SJSA1 (cell line): ENCODE results near the gene WDR17. TPM values are rescaled to one million over a fixed set of nuclear protein-coding genes. Genes with fewer than 3 reads are reported as not detected.
"Not testable (repeated sequence)": the region's sequence is repeated elsewhere in the genome, so short reads cannot be mapped to it uniquely, and the experiment has no call there.

ENCODE experiments used
- DNase-seq, 2 experiments: peaks; one replicate each; pipeline ENCODE4 v3.0.0-alpha.2; 2015 to 2020; ENCODE audit warnings: low spot score in 2 of 2, low read depth in 1 of 2
- H3K27ac ChIP-seq: fragments of 250-450 bp; sonication (Bioruptor Pico); 2 replicates; pipeline ENCODE4 v1.5.1; 2020; ENCODE audit warnings: mild to moderate bottlenecking, moderate library complexity
- H3K27me3 ChIP-seq: fragments of 250-450 bp; sonication (Bioruptor Pico); replicated peaks from 2 replicates; pipeline ENCODE4 v1.5.1; 2020; ENCODE audit warnings: mild to moderate bottlenecking, moderate library complexity
- H3K36me3 ChIP-seq: fragments of 250-450 bp; sonication (Bioruptor Pico); 2 replicates; pipeline ENCODE4 v1.5.1; 2020; ENCODE audit warnings: mild to moderate bottlenecking
- H3K4me1 ChIP-seq: fragments of 250-450 bp; sonication (Bioruptor Pico); replicated peaks from 2 replicates; pipeline ENCODE4 v1.6.1; 2021; ENCODE audit warnings: mild to moderate bottlenecking
- H3K4me3 ChIP-seq: fragments of 250-450 bp; sonication (Bioruptor Pico); 2 replicates; pipeline ENCODE4 v1.5.1; 2020; ENCODE audit warnings: mild to moderate bottlenecking
- H3K9me3 ChIP-seq: fragments of 250-450 bp; sonication (Bioruptor Pico); replicated peaks from 2 replicates; pipeline ENCODE4 v1.5.1; 2020; ENCODE audit warnings: mild to moderate bottlenecking
- total RNA-seq: library from RNA; depleted of rRNA; stranded (reverse); fragments of >200 nt; shearing (Covaris generic); gene quantifications from 2 replicates; pipeline ENCODE4 v1.2.3, GENCODE V29; 2014

WDR17 gene
- total RNA-seq, 1 experiment from 2014 or later = 0.58 TPM

- Histone ChIP-seq H3K27me3 (no peaks in the 10 kb centered on the region), H3K9me3 (no peaks in the 10 kb centered on the region), H3K4me3 (no peak overlapping the region), H3K4me1 (peaks cover 15% of the 10 kb centered on the region), H3K27ac (no peak overlapping the region), H3K36me3 (no peaks in the 10 kb centered on the region)
- DNase-seq = no peak
These were observed 123.0 kb downstream of the WDR17 start for GRCh38 chr4:176188654-176189053.

- Histone ChIP-seq H3K4me1 (peaks cover 26% of the 10 kb centered on the region), H3K27me3 (no peaks in the 10 kb centered on the region), H3K4me3 (no peak overlapping the region), H3K27ac (no peak overlapping the region), H3K9me3 (no peaks in the 10 kb centered on the region), H3K36me3 (no peaks in the 10 kb centered on the region)
- DNase-seq = no peak
These were observed 124.5 kb downstream of the WDR17 start for GRCh38 chr4:176189891-176190795.

- no peak overlapping the region for H3K27ac ChIP-seq
These were observed 126.3 kb downstream of the WDR17 start for GRCh38 chr4:176191974-176192373.

GRCh38 chr4:176193126-176193525, 127.5 kb downstream of the WDR17 start:
- Histone ChIP-seq H3K4me1 (peaks cover 32% of the 10 kb centered on the region), H3K27ac (peak overlapping the region; percentile 61), H3K36me3 (no peaks in the 10 kb centered on the region), H3K9me3 (no peaks in the 10 kb centered on the region), H3K27me3 (no peaks in the 10 kb centered on the region), H3K4me3 (no peak overlapping the region)
- no peak for DNase-seq

More at GRCh38 chr4:176191974-176192373, 126.3 kb downstream of the WDR17 start:
- Histone ChIP-seq H3K36me3 (no peaks in the 10 kb centered on the region), H3K4me3 (no peak overlapping the region), H3K9me3 (no peaks in the 10 kb centered on the region), H3K4me1 (peaks cover 32% of the 10 kb centered on the region), H3K27me3 (no peaks in the 10 kb centered on the region)
- peak in 1 of 2 experiments; percentile 19 for DNase-seq

- Histone ChIP-seq H3K4me1 (peaks cover 32% of the 10 kb centered on the region), H3K27ac (peak overlapping the region; percentile 61)
These were observed 128.3 kb downstream of the WDR17 start for GRCh38 chr4:176193938-176194337.

GRCh38 chr4:176195184-176195978, 129.7 kb downstream of the WDR17 start, which contains the start of gene SPATA4:
SPATA4 (minus strand) TSS chr4:176195585; CDS start chr4:176195562, 23 bp downstream.
- H3K9me3 ChIP-seq = no peaks in the 10 kb centered on the region
- peak; percentile 85 to 92 for DNase-seq
- H3K36me3 ChIP-seq = no peaks in the 10 kb centered on the region

More at GRCh38 chr4:176193938-176194337, 128.3 kb downstream of the WDR17 start:
- no peaks in the 10 kb centered on the region for H3K27me3 ChIP-seq
- DNase-seq = peak in 1 of 2 experiments; percentile 31
- H3K36me3 ChIP-seq = no peaks in the 10 kb centered on the region
- no peaks in the 10 kb centered on the region for H3K9me3 ChIP-seq
- no peak overlapping the region for H3K4me3 ChIP-seq

GRCh38 chr4:176198316-176198903, 132.8 kb downstream of the WDR17 start:
- Histone ChIP-seq H3K27me3 (no peaks in the 10 kb centered on the region), H3K4me1 (peaks cover 20% of the 10 kb centered on the region), H3K27ac (no peak overlapping the region), H3K36me3 (no peaks in the 10 kb centered on the region), H3K9me3 (no peaks in the 10 kb centered on the region; the same call in 1 of the 2 replicates), H3K4me3 (no peak overlapping the region)
- no peak for DNase-seq

More at GRCh38 chr4:176195184-176195978, 129.7 kb downstream of the WDR17 start, which contains the start of gene SPATA4:
- H3K4me1 ChIP-seq = peaks cover 32% of the 10 kb centered on the region
- no peaks in the 10 kb centered on the region for H3K27me3 ChIP-seq
- peak within 1 kb of the TSS; percentile 41 for H3K4me3 ChIP-seq
- peak within 1 kb of the TSS; percentile 55 for H3K27ac ChIP-seq

- Histone ChIP-seq H3K27me3 (no peaks in the 10 kb centered on the region), H3K27ac (no peak overlapping the region), H3K4me3 (no peak overlapping the region), H3K36me3 (no peaks in the 10 kb centered on the region), H3K4me1 (no peaks in the 10 kb centered on the region), H3K9me3 (no peaks in the 10 kb centered on the region; the same call in 1 of the 2 replicates)
- no peak for DNase-seq
These were observed 139.7 kb downstream of the WDR17 start for GRCh38 chr4:176205299-176205698.

GRCh38 chr4:176207839-176208238, 142.2 kb downstream of the WDR17 start:
- DNase-seq = no peak
- Histone ChIP-seq H3K27ac (no peak overlapping the region), H3K9me3 (no peaks in the 10 kb centered on the region; the same call in 1 of the 2 replicates), H3K36me3 (no peaks in the 10 kb centered on the region), H3K4me1 (no peaks in the 10 kb centered on the region), H3K27me3 (no peaks in the 10 kb centered on the region), H3K4me3 (no peak overlapping the region)

GRCh38 chr4:176209535-176209934, 143.9 kb downstream of the WDR17 start:
- no peak for DNase-seq

GRCh38 chr4:176210101-176210500, 144.5 kb downstream of the WDR17 start:
- no peaks in the 10 kb centered on the region for H3K27me3 ChIP-seq
- H3K36me3 ChIP-seq = no peaks in the 10 kb centered on the region
- no peaks in the 10 kb centered on the region for H3K4me1 ChIP-seq
- DNase-seq = no peak
- H3K27ac ChIP-seq = no peak overlapping the region
- no peaks in the 10 kb centered on the region for H3K9me3 ChIP-seq
- no peak overlapping the region for H3K4me3 ChIP-seq

More at GRCh38 chr4:176209535-176209934, 143.9 kb downstream of the WDR17 start:
- Histone ChIP-seq H3K9me3 (no peaks in the 10 kb centered on the region), H3K27ac (no peak overlapping the region), H3K4me1 (no peaks in the 10 kb centered on the region), H3K36me3 (no peaks in the 10 kb centered on the region), H3K4me3 (no peak overlapping the region), H3K27me3 (no peaks in the 10 kb centered on the region)

- no peaks in the 10 kb centered on the region for H3K4me1 ChIP-seq
- H3K36me3 ChIP-seq = no peaks in the 10 kb centered on the region
- no peaks in the 10 kb centered on the region for H3K9me3 ChIP-seq
- no peaks in the 10 kb centered on the region for H3K27me3 ChIP-seq
- no peak for DNase-seq
- no peak overlapping the region for H3K27ac ChIP-seq
- H3K4me3 ChIP-seq = no peak overlapping the region
These were observed 145.1 kb downstream of the WDR17 start for GRCh38 chr4:176210579-176211296.

GRCh38 chr4:176212351-176212750, 146.7 kb downstream of the WDR17 start:
- H3K27ac ChIP-seq, H3K27me3 ChIP-seq, H3K9me3 ChIP-seq, H3K4me3 ChIP-seq, H3K36me3 ChIP-seq, H3K4me1 ChIP-seq, DNase-seq: not testable (repeated sequence)
